ENCODE data around the gene SPOCD1.

The SPOCD1 gene

GRCh38 chr1:31815752-31816500 is at the start of gene SPOCD1:
SPOCD1 (minus strand) TSS chr1:31816022; CDS start chr1:31815333, 689 bp downstream.
- DNase-seq: peak; percentile 90

- no peak for DNase-seq
Observed at GRCh38 chr1:31862071-31862470, 46.2 kb upstream of the SPOCD1 start.

DNA sequence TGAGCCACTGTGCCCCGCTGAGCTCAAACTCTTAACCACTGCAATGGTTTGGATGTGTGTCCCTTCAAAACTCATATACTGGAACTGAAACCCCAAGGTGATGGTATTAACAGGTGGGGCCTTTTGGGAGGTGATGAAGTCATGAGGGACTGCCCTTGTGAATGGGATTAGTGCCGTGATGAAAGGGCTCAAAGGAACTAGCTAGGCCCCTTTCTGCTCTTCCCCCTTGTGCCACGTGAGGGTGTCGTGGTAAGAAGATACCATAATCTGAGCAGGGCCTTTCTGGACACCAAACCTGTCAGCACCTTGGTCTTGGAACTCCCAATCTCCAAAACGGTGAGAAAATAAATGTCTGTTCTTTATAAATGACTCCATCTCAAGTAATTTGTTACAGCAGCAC is 45.5 kb upstream of the SPOCD1 start:
- no peak for DNase-seq

DNA sequence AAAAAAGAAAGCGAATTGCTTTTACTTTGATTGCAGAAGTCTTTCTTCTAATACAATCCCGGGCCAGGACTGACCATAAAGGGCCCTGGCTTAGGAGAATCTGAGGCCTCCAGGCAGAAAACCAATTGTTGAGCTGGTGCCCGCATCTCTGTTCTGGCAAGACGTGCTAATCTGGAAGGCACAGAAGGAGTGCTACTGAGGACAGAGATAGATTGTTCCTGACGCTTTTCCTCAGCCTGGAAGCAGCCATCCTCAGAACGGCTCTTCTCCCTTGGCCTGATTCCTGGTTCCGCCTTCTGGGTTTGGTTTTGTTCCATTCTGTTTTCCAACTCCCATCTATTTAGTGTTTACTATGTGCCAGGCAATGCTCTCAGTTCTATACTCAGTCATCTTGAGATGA is 44.8 kb upstream of the SPOCD1 start:
- no peak for DNase-seq

DNA sequence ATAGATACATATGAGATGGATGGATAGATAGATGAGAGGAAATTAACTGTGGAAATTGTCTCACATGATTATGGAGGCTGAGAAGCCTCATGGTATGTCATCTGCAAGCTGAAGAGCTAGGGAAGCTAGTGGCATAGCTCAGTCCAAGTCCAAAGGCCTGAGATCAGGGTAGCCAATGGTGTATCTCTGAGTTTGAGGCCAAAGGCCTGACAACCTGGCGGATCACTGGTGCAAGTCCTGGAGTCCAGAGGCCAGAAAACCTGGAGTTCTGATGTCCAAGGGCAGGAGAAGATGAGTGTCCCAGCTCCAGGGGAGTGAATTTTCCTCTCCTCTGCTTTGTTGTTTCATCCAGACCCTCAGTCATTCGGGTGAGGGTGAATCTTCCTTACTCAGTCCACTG is 43.9 kb upstream of the SPOCD1 start:
- no peak for DNase-seq

DNA sequence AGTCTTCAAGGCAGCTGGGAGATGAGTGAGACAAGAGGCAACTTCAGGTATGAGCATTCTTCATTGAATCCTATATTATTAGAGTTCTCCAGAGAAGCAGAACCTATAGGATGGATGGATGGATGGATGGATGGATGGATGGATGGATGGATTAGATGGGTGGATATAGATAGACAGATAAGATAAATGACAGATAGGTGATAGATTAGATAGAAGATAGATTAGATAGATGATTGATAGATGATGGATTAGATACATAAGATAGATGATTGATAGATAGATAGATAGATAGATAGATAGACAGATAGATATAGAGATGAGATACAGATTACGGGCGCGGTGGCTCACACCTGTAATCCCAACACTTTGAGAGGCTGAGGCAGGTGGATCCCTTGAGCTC is 43.2 kb upstream of the SPOCD1 start:
- DNase-seq: no peak

DNA sequence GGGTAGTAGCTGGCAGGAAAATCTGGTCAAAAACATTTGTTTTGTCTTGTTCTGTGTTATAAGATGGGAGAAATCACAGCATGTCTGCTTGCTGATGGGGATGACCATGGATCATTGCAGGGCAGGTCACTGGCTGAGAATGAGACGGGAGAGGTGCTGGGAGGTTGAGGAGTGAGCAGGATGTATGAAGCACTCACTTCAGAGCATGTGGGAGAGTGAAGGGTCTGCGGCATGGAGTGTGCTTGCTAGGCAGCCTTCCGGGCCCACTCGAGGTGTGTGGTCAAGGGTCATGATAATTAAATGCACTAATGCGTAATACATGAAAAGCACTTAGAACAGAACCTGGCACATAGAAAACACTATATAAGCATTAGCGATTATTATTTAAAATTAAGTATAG is 42.0 kb upstream of the SPOCD1 start:
- DNase-seq: no peak

- no peak for DNase-seq
Observed at GRCh38 chr1:31856140-31856539, 40.3 kb upstream of the SPOCD1 start.

GRCh38 chr1:31855038-31855845 is 39.4 kb upstream of the SPOCD1 start:
- DNase-seq: no peak

DNA sequence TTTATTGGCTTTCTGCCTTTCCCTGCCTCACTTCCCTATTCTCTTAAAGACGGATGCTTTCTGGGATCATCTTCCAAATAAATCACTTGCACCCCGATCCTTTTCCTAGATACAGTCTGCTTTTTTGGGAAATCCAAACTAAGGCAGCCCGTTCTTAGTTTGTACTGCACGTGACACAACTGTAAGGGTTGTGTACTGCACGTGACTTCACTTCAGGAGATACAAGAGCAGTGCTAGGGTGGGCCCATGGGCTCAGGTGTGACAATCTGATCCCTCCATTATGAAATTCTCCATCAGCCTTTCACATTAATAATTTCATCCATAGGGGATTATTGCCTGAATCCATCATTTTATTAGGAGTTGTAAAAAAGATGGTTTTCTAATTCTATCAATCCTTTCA is 33.8 kb upstream of the SPOCD1 start:
- no peak for DNase-seq

- DNase-seq: peak; percentile 32
Observed at GRCh38 chr1:31848381-31848897, 32.6 kb upstream of the SPOCD1 start.

GRCh38 chr1:31846484-31846883 is 30.7 kb upstream of the SPOCD1 start:
- DNase-seq: no peak

GRCh38 chr1:31843506-31843905 is 27.7 kb upstream of the SPOCD1 start:
- DNase-seq: no peak

DNA sequence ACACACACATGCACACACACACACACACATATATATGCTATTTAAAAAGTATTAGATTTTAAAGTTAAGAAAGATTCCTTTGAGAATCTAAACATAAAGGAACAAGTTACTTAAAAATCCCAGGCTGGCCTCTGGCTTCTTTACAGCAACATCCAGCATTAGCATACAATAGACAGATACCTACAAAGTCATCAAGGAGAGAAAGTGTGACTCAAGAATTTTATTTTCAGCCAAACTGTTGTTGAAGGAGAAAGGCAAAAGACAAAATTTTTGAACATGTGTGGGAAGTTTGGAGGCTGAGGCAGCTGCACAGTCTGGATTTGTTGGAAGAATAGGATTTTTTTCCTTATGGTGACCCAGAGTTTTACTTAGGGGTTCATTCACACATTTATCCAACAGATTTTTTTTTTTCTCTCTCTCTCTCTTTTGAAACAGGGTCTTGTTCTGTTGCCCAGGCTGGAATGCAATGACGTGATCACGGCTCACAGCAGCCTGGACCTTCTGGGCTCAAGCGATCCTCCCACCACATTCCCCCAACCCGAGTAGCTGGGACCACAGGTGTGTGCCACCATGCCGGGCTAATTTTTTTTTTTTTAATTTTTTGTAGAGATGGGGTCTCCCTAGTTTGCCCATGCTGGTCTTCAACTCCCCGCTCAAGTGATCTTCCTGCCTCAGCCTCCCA is 24.0 kb upstream of the SPOCD1 start:
- no peak for DNase-seq

GRCh38 chr1:31837451-31838158 is 21.8 kb upstream of the SPOCD1 start:
- no peak for DNase-seq

DNA sequence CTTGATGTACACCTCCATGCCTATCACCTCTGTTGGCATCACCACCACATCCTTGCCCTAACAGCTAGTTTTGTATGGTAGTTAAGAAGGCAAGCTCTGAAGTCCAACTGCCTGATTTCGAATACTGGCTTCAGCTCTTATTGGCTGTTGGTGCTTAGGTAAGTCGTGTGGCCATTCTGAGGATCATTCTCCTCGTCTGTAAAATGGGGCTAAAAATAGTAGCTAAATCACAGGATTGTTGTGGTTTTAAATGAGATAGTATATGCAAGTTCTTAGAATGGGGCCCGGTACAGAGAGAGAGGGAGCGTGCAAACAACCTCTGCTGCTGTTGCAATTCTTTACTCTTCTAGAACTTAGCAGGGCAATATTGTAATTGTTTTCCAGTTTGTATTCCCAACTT is 20.8 kb upstream of the SPOCD1 start:
- DNase-seq: no peak

- DNase-seq: no peak
Observed at GRCh38 chr1:31835415-31835814, 19.6 kb upstream of the SPOCD1 start.

DNA sequence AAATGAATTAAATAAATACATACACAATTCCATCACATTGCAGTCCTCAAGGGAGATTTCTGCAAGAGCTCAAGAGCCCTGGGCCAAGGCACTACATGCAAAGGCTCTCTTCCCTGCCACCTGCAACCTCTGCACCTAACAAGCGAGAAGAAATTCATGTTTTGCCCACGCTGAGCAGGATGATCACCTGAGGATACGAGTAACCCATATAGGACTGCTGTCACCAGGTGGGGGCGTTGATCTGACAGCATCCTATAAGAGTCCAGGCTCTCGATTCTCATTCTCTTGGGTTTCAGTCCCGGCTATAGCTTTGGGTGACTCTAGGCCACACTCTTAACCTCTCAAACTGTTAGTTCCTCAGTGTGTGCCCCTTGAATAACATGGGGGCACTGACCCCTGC is 18.7 kb upstream of the SPOCD1 start:
- no peak for DNase-seq

DNA sequence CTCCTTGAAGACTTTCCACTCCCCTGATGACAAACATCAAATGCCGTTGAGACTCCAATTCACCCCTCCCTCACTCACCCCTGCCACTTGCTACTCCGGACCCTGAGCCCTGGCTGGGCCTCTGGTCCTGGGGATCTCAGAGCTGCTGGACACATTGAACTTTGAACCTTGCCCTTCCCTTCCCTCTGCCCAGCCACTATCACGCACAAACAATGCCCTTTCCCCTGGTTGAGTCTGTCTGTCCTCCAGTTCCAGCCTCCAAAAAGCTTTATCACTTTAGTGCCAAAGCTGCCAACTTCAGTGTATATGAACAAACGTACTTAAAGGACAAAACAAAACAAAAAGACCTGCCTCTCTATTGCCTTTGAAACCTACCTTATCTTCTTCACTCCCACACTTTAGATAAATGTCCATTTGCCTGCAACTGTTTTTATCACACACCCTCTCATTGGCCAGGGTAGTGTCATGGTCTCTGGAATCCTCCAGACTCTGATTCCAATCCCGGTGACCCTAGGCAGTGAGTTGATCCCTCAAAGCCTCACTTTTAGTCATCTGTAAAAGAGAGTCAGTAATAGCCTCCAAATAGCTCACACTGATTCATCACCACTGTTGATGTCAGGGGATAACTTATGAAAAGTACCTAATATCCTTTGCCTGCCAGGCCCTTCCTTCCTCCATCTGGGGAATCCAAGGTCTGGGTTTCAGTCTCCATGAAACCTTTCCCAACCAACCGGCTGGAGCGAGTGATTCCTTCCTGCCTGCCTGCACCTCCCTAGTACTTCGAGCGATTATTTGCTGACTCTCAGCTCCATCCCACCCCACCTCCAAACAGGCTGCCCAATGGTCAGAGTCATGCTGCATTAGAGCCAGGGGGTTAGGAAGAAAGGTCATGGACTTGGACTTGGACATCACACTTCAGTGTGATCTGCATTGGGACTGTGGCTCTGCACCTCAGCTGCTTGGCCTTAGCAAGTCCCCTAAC is 15.9 kb upstream of the SPOCD1 start:
- no peak for DNase-seq

DNA sequence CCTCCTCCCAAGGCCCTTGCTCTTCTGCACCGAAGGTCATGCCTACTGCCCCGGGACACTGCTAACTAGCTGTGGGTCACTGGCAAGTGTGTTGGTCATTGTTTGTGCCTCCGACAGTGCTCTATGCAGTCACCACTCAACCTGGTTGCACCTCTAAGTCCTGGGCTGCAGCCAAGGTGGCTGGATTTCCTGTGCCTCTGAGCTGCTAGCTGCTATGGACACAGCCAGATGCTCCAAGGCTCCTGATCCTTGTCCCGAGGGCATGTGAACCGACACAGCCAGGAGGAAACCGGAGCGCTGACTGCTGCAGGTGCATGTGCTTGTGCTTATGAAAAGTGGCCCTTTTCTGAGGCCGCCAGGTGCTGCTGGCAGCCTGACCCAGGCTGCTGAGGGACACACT is 14.7 kb upstream of the SPOCD1 start:
- DNase-seq: no peak

DNA sequence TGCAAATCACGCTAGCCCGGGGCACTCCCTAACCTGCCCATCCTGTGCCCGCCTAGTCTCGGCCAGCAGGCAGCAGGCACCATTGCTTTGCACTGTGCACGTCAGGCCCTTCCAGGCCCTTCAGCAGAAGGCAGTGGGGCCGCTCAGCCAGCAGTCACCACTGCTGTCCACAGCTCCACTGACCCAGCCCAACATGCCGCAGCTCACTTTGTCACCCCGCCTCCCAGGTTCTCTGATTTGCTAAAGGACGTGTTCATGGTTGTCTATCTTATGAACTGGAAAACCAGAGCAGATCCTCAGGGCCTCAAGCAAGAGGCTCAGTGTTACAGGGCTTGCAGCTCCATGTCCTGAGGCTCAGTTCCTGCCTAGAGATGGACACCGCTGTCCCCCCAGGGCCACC is 14.2 kb upstream of the SPOCD1 start:
- no peak for DNase-seq

Data from activated CD4-positive, alpha-beta T cell treated with anti-CD3 and anti-CD28 coated beads, Interleukin-2, amount 50 U/mL, for 16 hours (primary cell).